Liver (tissue), 9 donors: ENCODE data around the gene SF3B5. TPM values are rescaled to one million over a fixed set of nuclear protein-coding genes. Genes with fewer than 3 reads are reported as not detected.

Experiments
- DNase-seq: peaks from one replicate; pipeline ENCODE4 v3.0.0-alpha.2; 2017; ENCODE audit warnings: low spot score
- H3K27ac ChIP-seq, 2 donors: one replicate each; pipeline ENCODE4 v1.7.0; 2013; ENCODE audit warnings: inconsistent platforms in 2 of 2, low read length in 2 of 2, control low read depth in 1 of 2, low read depth in 1 of 2, mild to moderate bottlenecking in 1 of 2
- H3K27me3 ChIP-seq, 4 donors: one replicate each; pipeline versions ENCODE4 v1.6.1 to v1.7.0; 2013; ENCODE audit warnings: low read length in 3 of 4, inconsistent platforms in 1 of 4, mild to moderate bottlenecking in 1 of 4, moderate library complexity in 1 of 4; ENCODE audit not compliant: control insufficient read depth in 4 of 4, insufficient read depth in 4 of 4
- H3K36me3 ChIP-seq, 4 donors: one replicate each; pipeline versions ENCODE4 v1.6.1 to v1.7.0; 2013; ENCODE audit warnings: low read length in 3 of 4, mild to moderate bottlenecking in 3 of 4, low read depth in 1 of 4, moderate library complexity in 1 of 4; ENCODE audit not compliant: control insufficient read depth in 4 of 4, insufficient read depth in 3 of 4
- H3K4me1 ChIP-seq, 4 donors: one replicate each; pipeline versions ENCODE4 v1.6.1 to v1.7.0; 2013; ENCODE audit warnings: low read length in 3 of 4, mild to moderate bottlenecking in 3 of 4, moderate library complexity in 1 of 4; ENCODE audit not compliant: control insufficient read depth in 4 of 4, insufficient read depth in 4 of 4
- H3K4me3 ChIP-seq, 3 donors: one replicate each; pipeline versions ENCODE4 v1.6.1 to v1.7.0; 2013; ENCODE audit warnings: low read length in 3 of 3, control low read depth in 1 of 3, low read depth in 1 of 3, mild to moderate bottlenecking in 1 of 3
- H3K9ac ChIP-seq, 2 donors: one replicate each; pipeline ENCODE4 v1.7.0; 2013; ENCODE audit warnings: low read length in 2 of 2, mild to moderate bottlenecking in 2 of 2, moderate library complexity in 2 of 2, control low read depth in 1 of 2, low read depth in 1 of 2
- H3K9me3 ChIP-seq, 4 donors: one replicate each; pipeline versions ENCODE4 v1.6.1 to v1.7.0; 2013; ENCODE audit warnings: low read length in 3 of 4; ENCODE audit not compliant: control insufficient read depth in 4 of 4
- EGR1 ChIP-seq, 2 donors: IDR thresholded peaks; 2 replicates each; pipeline ENCODE4 v1.6.1; 2016 to 2018; ENCODE audit warnings: antibody characterized with exemption in 2 of 2, low read depth in 2 of 2
- FOXA1 ChIP-seq: IDR thresholded peaks from 2 replicates; pipeline ENCODE4 v1.6.1; 2016; ENCODE audit warnings: antibody characterized with exemption
- GABPA ChIP-seq, 2 donors: IDR thresholded peaks in 1 of 2; conservative IDR thresholded peaks in 1 of 2; 2 replicates each; pipeline ENCODE4 v1.6.1; 2016; ENCODE audit warnings: antibody characterized with exemption in 2 of 2, mild to moderate bottlenecking in 1 of 2, moderate library complexity in 1 of 2
- HNF4A ChIP-seq, 2 donors: conservative IDR thresholded peaks; 2 replicates each; pipeline ENCODE4 v1.6.1; 2016; ENCODE audit warnings: antibody characterized with exemption in 2 of 2, mild to moderate bottlenecking in 2 of 2
- HNF4G ChIP-seq: IDR thresholded peaks from 2 replicates; pipeline ENCODE4 v1.6.1; 2016; ENCODE audit warnings: antibody characterized with exemption
- JUND ChIP-seq, 2 donors: IDR thresholded peaks; 2 replicates each; pipeline ENCODE4 v1.6.1; 2016; ENCODE audit warnings: antibody characterized with exemption in 2 of 2
- NR2F2 ChIP-seq: IDR thresholded peaks from 2 replicates; pipeline ENCODE4 v1.6.1; 2016; ENCODE audit warnings: antibody characterized with exemption
- RAD21 ChIP-seq, 2 donors: IDR thresholded peaks; 2 replicates each; pipeline ENCODE4 v1.6.1; 2016; ENCODE audit warnings: antibody characterized with exemption in 2 of 2, mild to moderate bottlenecking in 2 of 2
- RXRA ChIP-seq, 2 donors: IDR thresholded peaks; 2 replicates each; pipeline ENCODE4 v1.6.1; 2017 to 2018; ENCODE audit warnings: antibody characterized with exemption in 2 of 2, mild to moderate bottlenecking in 1 of 2
- SP1 ChIP-seq: IDR thresholded peaks from 2 replicates; pipeline ENCODE4 v1.6.1; 2018; ENCODE audit warnings: antibody characterized with exemption, mild to moderate bottlenecking
- TAF1 ChIP-seq: conservative IDR thresholded peaks from 2 replicates; pipeline ENCODE4 v1.6.1; 2016; ENCODE audit warnings: antibody characterized with exemption, mild to moderate bottlenecking
- YY1 ChIP-seq: IDR thresholded peaks from 2 replicates; pipeline ENCODE4 v1.6.1; 2016; ENCODE audit warnings: antibody characterized with exemption, mild to moderate bottlenecking
- WGBS: extraction: QIAGEN DNeasy Blood & Tissue Kit; methylation state at CpG from one replicate; pipeline ENCODE4 v1.1.7; 2013; 5-methylcytosine and 5-hydroxymethylcytosine counted together
- polyA plus RNA-seq, 2 donors: library from polyadenylated mRNA; stranded (reverse) in 1 of 2; unstranded in 1 of 2; fragments of 200-250 nt in 1 of 2; fragments of >200 nt in 1 of 2; fragmentation: Nextera tagmentation in 1 of 2; extraction: Ambion mirVana in 1 of 2; gene quantifications; one replicate each; pipeline versions ENCODE4 v1.2.1 to v1.2.3, GENCODE V29; 2013 to 2015
- total RNA-seq, 2 donors: library from RNA; depleted of rRNA; stranded (reverse); fragments of >200 nt; gene quantifications; one replicate each; pipeline ENCODE4 v1.2.3, GENCODE V29; 2014
- TF ChIP-seq, protein P1 (sequence below): IDR thresholded peaks from 2 replicates; pipeline ENCODE4 v1.6.1; 2016; ENCODE audit warnings: antibody characterized with exemption
- TF ChIP-seq, protein P2 (sequence below): fragments of 150-350 bp; IDR thresholded peaks from 2 replicates; pipeline ENCODE4 v1.5.1; 2017; ENCODE audit warnings: improper control_type of control experiment, low read depth, low read length; ENCODE audit not compliant: missing input control
- TF ChIP-seq, protein P3 (sequence below): IDR thresholded peaks from 2 replicates; pipeline ENCODE4 v1.6.1; 2016; ENCODE audit warnings: antibody characterized with exemption
- TF ChIP-seq, protein P4 (sequence below): IDR thresholded peaks from 2 replicates; pipeline ENCODE4 v1.6.1; 2016; ENCODE audit warnings: antibody characterized with exemption, mild to moderate bottlenecking
- TF ChIP-seq, protein P5 (sequence below): IDR thresholded peaks from 2 replicates; pipeline ENCODE4 v1.6.1; 2016; ENCODE audit warnings: antibody characterized with exemption
- donor health status: healthy.
- donor health status: healthy.
- donor health status: healthy.
- donor health status: healthy.
- donor health status: healthy.

Gene SF3B5
- total and polyA plus RNA-seq, 4 donors, result 51.8 to 178 (median 96.9) TPM

DNA sequence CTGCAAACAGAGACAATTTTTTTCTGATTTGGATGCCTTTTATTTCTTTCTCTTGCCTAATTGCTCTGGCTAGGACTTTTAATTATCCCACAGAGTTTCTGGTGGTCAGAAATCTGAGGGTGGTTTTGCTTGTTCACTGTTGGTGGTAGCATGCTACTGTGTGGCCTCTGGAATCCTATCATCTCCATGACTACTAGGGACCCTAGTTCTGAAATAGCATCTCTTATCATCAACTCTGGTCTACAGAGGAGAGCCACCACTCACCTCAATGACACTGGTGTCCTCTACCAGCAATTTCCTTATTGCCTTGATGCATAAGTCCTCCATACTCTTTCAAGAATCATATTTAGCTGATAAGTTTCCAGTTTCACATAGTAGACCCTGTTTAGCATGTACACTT is 27.5 kb upstream of the SF3B5 start:
- DNase-seq, result no peak
- Histone ChIP-seq H3K4me1 (no peaks in the 10 kb centered on the region), H3K36me3 (no peaks in the 10 kb centered on the region), H3K9me3 (no peaks in the 10 kb centered on the region), H3K9ac (no peak overlapping the region), H3K27me3 (no peaks in the 10 kb centered on the region), H3K4me3 (no peak overlapping the region), H3K27ac (no peak overlapping the region)
- TF ChIP-seq SP1, result no peak
- no peak for TF ChIP-seq RAD21 (IDR thresholded peaks at IDR 0.05)
- TF ChIP-seq, protein P1, sequence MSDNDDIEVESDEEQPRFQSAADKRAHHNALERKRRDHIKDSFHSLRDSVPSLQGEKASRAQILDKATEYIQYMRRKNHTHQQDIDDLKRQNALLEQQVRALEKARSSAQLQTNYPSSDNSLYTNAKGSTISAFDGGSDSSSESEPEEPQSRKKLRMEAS, result no peak
- TF ChIP-seq, protein P2, sequence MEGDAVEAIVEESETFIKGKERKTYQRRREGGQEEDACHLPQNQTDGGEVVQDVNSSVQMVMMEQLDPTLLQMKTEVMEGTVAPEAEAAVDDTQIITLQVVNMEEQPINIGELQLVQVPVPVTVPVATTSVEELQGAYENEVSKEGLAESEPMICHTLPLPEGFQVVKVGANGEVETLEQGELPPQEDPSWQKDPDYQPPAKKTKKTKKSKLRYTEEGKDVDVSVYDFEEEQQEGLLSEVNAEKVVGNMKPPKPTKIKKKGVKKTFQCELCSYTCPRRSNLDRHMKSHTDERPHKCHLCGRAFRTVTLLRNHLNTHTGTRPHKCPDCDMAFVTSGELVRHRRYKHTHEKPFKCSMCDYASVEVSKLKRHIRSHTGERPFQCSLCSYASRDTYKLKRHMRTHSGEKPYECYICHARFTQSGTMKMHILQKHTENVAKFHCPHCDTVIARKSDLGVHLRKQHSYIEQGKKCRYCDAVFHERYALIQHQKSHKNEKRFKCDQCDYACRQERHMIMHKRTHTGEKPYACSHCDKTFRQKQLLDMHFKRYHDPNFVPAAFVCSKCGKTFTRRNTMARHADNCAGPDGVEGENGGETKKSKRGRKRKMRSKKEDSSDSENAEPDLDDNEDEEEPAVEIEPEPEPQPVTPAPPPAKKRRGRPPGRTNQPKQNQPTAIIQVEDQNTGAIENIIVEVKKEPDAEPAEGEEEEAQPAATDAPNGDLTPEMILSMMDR, result no peak
- TF ChIP-seq GABPA (IDR thresholded peaks at IDR 0.05 in 1 of 2, conservative IDR thresholded peaks at IDR 0.05 in 1 of 2), result no peak
- TF ChIP-seq, protein P3, sequence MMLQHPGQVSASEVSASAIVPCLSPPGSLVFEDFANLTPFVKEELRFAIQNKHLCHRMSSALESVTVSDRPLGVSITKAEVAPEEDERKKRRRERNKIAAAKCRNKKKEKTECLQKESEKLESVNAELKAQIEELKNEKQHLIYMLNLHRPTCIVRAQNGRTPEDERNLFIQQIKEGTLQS, result no peak
- TF ChIP-seq FOXA1, result no peak
- no peak for TF ChIP-seq TAF1
- TF ChIP-seq, protein P4, sequence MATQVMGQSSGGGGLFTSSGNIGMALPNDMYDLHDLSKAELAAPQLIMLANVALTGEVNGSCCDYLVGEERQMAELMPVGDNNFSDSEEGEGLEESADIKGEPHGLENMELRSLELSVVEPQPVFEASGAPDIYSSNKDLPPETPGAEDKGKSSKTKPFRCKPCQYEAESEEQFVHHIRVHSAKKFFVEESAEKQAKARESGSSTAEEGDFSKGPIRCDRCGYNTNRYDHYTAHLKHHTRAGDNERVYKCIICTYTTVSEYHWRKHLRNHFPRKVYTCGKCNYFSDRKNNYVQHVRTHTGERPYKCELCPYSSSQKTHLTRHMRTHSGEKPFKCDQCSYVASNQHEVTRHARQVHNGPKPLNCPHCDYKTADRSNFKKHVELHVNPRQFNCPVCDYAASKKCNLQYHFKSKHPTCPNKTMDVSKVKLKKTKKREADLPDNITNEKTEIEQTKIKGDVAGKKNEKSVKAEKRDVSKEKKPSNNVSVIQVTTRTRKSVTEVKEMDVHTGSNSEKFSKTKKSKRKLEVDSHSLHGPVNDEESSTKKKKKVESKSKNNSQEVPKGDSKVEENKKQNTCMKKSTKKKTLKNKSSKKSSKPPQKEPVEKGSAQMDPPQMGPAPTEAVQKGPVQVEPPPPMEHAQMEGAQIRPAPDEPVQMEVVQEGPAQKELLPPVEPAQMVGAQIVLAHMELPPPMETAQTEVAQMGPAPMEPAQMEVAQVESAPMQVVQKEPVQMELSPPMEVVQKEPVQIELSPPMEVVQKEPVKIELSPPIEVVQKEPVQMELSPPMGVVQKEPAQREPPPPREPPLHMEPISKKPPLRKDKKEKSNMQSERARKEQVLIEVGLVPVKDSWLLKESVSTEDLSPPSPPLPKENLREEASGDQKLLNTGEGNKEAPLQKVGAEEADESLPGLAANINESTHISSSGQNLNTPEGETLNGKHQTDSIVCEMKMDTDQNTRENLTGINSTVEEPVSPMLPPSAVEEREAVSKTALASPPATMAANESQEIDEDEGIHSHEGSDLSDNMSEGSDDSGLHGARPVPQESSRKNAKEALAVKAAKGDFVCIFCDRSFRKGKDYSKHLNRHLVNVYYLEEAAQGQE, result no peak
- no peak for TF ChIP-seq HNF4G
- no peak for TF ChIP-seq HNF4A (conservative IDR thresholded peaks at IDR 0.05)
- no peak for TF ChIP-seq RXRA (IDR thresholded peaks at IDR 0.05)

DNA sequence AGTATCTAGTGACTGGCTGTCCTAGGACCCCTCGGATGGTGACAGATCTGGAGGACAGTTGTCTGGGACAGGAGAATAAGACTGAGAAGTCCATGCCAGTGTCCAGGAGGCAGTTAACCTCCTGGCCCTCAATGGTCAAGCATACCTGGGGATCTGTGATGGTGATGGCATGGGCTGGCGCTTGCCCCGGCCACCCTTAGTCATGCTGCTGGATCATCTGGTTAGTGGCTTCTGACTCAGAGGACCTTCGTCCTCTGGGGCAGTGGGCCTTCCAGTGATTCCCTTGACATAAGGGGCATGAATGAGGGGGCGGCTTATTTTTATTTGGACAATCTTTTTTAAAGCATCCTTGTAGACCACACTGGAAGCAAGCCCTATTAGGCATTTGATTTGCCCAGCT is 24.0 kb upstream of the SF3B5 start:
- Histone ChIP-seq H3K9ac (no peak overlapping the region), H3K27ac (no peak overlapping the region), H3K4me1 (no peaks in the 10 kb centered on the region), H3K4me3 (no peak overlapping the region), H3K9me3 (no peaks in the 10 kb centered on the region), H3K36me3 (no peaks in the 10 kb centered on the region), H3K27me3 (no peaks in the 10 kb centered on the region)
- WGBS, result 93% methylated on average over 5 of the region's 5 CpGs
- no peak for DNase-seq
- TF ChIP-seq, protein P3, result no peak
- TF ChIP-seq, protein P4, result no peak
- TF ChIP-seq NR2F2, result no peak
- TF ChIP-seq, protein P2, result no peak
- no peak for TF ChIP-seq RAD21 (IDR thresholded peaks at IDR 0.05)
- no peak for TF ChIP-seq RXRA (IDR thresholded peaks at IDR 0.05)
- TF ChIP-seq TAF1, result no peak
- TF ChIP-seq JUND (IDR thresholded peaks at IDR 0.05), result no peak
- TF ChIP-seq YY1, result no peak
- TF ChIP-seq GABPA (IDR thresholded peaks at IDR 0.05 in 1 of 2, conservative IDR thresholded peaks at IDR 0.05 in 1 of 2), result no peak
- no peak for TF ChIP-seq EGR1 (IDR thresholded peaks at IDR 0.05; ENCODE audit: low read depth in 2 of 2)
- no peak for TF ChIP-seq SP1
- no peak for TF ChIP-seq HNF4G
- TF ChIP-seq, protein P1, result no peak
- TF ChIP-seq, protein P5, sequence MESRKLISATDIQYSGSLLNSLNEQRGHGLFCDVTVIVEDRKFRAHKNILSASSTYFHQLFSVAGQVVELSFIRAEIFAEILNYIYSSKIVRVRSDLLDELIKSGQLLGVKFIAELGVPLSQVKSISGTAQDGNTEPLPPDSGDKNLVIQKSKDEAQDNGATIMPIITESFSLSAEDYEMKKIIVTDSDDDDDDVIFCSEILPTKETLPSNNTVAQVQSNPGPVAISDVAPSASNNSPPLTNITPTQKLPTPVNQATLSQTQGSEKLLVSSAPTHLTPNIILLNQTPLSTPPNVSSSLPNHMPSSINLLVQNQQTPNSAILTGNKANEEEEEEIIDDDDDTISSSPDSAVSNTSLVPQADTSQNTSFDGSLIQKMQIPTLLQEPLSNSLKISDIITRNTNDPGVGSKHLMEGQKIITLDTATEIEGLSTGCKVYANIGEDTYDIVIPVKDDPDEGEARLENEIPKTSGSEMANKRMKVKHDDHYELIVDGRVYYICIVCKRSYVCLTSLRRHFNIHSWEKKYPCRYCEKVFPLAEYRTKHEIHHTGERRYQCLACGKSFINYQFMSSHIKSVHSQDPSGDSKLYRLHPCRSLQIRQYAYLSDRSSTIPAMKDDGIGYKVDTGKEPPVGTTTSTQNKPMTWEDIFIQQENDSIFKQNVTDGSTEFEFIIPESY, result no peak
- no peak for TF ChIP-seq HNF4A (conservative IDR thresholded peaks at IDR 0.05)
